GM21447 (cell line): ENCODE measurements around the gene TRAM2.

Source experiments
- ATAC-seq: cut with Tn5 transposase; IDR thresholded peaks from one replicate; pipeline ENCODE4 v1.9.1; 2021; ENCODE audit not compliant: unreplicated experiment

Gene TRAM2

DNA sequence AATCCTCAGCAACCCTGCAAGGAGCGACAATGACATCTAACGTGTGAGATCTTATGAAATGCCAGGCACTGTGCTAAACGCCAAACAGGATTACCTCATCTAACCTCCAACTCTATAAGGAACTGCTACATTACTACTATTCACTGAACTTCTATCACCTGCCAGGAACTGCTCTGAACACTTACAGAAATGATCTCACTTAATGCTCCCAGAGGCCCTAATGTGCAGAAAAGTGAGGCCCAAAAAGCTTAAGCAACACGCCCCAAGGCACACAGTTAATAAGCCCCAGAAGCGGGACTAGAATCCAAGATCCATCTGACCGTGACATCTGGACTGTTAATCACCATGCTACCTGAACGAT lies 28.5 kb downstream of the TRAM2 start:
- ATAC-seq = no peak

DNA sequence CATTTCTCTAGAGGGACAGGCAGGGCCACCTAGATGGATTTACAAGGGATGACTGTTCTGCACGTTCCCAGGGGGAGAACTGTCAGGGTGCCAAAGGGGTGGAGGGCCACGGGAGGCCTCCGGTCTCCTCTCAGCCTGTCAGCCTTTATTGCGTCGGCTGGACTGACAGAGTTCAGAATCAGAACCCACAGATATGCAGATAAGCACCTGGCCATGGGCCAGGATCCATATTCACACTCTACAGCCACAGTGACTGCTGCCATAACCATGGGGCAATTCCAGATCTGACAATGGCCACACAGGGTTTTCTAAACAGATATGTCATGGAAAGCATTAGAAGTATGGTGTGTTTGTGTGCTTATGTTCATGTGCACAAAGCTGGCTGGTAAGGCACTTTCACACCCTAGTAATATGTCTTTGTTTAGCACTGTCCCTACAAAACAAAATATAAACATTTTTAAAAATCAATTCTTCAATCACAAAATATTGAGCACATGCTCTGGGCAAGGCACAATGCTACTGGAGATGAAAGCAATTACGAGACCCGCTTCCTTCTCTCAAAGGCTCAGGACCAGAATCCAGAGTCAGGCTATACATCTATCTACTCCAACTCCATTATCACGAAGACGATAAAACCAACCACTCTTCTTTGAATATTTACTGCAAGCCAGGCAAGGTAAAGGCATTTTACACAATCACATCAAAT lies 29.1 kb downstream of the TRAM2 start:
- ATAC-seq = no peak

GRCh38 chr6:52546678-52547077 lies 30.2 kb downstream of the TRAM2 start:
- peak; percentile 89 for ATAC-seq

GRCh38 chr6:52546192-52546591 lies 30.7 kb downstream of the TRAM2 start:
- ATAC-seq = no peak

DNA sequence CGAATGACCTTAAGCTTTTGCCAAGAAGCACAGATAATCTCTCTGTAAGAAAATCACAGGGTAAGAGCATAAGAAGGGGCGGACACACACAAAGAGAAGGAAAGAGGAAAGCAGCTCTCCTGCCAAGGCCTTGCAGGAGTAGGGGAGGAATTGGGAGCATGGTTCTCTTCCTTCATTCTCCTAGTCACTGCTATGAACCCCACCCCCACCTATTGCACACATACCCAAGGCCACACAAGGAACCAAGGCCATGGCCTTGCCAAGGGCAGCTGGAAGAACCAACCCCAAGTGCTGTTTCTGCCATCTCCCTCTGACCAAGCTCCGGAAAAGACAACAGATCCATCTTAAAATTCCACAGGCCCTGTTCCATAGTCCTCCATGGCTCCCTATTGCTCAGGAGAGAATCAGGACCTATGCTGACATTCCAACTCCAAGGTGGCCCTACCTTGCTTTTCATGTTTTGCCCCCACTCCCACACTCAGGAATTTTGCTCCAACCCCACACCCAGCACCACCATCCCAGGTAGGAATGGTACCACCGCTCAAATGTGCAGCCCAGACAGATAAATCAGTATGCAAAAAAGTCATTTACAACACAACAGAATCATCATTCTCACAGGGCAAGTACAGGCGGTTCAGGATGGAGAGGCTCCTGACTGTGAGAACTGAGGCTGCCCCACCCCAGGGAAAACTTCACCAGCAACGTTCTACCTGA lies 31.3 kb downstream of the TRAM2 start:
- no peak for ATAC-seq

GRCh38 chr6:52544602-52545405 lies 32.1 kb downstream of the TRAM2 start:
- ATAC-seq = no peak

DNA sequence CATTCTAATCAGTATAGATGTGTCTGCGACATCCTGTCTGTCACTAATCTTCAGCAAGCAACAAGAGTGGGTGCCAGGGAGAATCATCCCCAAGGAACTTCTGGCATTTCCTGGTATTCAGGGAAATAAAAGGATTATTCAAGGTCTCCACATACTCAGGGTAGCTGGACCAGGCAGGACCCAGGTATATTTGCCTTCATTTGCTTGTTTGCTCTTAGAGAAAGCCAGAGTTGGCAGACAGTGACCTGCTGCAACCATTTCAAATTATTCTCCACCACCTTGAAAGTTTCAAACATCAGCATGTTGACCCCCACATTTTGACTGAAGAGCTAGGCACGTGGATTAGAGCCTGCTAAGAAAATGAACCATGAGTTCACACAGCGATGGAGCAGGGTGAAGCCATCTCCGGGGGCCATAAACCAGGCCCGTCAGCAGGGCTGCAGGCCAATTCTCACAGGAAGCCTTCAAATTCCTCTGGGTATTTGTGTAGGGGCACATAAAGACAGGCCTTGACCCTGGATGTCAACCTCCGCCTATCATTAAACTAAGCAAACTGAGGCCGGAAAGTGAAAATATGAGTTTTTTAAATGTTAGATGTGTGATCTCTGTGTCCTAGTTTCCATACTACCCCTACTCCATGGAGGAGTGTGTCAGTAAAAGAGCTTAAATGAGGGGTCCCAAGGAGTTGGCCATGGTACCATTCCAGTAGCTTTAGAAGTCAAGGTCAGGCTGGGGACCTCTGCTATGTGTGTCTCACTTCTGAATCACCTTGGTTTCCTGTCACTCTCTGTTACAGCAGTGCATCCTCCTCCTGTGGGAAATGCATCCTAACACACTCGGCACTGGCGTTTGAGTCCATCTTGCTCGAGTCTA lies 32.9 kb downstream of the TRAM2 start:
- ATAC-seq = no peak

DNA sequence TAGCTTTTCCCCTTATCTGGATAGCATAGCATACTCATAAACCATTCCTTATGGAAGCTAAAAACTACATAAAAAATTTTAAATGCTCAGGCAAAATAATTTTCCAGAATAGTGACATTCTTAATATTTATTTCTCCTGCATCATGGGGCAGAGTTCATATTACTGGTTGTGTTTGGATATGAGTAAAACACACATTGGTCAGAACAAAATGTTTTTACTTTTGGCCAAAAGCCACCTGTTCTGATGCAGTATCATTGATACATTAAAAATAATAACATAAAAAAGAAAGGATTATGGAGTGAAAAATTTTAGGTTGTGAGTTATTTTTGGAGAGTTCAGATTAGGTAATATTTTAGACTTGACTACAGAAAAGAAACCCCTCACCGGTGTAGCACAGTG lies 33.6 kb downstream of the TRAM2 start:
- no peak for ATAC-seq

DNA sequence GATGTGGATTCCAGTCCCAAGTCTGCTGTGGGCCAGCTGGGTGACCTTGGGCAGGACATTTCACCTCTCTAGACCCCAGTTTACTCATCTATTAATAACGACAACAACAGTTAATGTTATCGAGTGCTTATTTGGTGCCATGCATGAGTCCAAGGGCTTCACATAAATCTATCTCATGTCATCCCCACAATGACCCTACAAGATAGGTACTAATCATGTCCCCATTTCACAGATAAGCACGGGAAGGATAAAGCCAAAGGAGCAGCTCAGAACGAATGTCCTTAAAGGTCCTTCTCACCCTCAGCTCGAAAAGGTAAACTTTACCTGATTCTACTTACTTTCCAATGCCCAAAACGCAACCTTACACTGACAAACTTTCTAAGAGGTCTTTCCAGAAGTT lies 35.7 kb downstream of the TRAM2 start:
- ATAC-seq = no peak

- no peak for ATAC-seq
These were observed 36.5 kb downstream of the TRAM2 start for GRCh38 chr6:52540286-52540902.

DNA sequence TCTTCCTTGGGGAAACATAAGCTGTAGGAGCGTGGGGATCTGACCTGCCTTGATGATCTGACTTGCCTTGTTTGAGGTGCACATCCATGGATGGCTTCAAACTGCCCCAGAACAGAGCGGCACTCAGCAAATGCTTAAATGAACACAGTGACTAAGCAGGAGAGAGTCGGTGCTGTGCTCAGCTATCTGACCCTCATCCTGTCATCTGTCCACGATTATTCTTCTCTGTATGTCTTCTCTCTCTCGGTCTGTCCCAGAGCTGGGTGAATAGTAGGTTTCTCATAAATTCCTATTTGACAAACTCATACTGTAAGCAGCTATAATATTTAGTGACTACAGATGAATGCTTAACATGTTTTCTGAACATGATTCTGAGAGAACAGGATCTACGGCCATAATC lies 37.3 kb downstream of the TRAM2 start:
- no peak for ATAC-seq

DNA sequence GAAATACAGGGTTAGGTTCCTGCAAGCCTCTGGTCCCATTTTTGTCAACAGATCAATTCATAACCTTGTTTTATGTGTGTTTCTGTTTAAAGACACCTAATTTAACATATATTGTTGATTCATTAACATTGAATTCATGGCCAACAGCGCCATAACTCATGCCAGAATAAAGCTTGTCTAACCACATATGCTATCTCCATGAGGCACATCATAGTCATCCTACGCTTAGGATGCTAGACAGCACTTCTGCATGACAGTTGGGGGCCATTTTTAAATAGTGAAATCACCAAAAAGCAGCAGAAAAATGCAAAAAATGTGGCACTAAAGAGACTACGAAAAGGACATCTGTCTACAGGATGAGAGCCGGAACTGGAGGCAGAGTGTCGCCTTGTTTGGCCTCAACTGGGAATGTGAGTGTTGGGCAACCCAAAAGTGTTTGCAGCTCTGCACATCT lies 37.9 kb downstream of the TRAM2 start:
- ATAC-seq = no peak

GRCh38 chr6:52538252-52538900 lies 38.5 kb downstream of the TRAM2 start:
- no peak for ATAC-seq

GRCh38 chr6:52537001-52537753 lies 39.7 kb downstream of the TRAM2 start:
- ATAC-seq = peak; percentile 74

DNA sequence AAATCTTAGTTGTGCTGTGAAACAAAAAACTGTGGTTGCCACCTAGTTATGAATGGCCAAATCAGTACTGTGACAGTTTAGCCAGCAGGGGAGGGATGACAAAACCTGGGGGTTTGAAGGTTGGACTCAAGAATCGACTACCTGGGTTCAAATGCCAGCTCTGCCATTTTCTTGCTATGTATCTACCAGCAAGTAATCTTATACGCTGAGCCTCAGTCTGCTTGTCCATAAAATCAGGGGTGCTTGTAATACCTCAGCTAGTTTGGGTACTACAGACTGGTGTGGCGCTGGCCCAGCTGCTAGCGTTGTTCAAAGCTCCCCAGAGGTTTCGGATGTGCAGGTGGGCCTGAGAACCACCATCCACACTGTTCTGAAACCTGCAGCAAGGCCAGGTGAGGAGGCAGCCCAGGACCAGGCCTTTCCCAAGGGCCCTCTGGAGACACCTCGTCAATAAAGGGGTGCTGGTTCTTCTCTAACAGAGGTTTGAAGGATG lies 40.4 kb downstream of the TRAM2 start:
- peak; percentile 21 for ATAC-seq

- ATAC-seq = peak; percentile 8
These were observed 41.0 kb downstream of the TRAM2 start for GRCh38 chr6:52535711-52536423.

DNA sequence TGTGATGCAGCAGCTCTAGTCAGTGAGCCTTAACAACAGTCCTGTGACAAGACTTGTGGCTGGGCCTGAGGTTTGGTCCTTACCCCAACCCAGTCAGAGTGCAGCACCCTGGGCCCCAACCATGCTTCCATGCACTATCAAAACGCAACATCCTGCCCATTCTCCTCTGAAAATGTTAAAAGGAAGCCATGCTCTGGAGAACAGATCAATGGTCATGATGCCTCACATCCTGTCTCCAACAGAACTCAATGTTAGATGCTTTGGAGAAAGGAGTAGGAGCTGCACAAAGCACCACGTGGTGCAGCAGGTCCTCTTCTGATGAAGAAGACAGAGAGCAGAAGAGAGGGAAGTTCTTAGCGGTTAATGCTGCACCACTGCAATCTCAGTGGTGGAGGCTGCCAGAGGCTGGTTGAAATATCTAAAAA lies 41.9 kb downstream of the TRAM2 start:
- ATAC-seq = peak; percentile 25

DNA sequence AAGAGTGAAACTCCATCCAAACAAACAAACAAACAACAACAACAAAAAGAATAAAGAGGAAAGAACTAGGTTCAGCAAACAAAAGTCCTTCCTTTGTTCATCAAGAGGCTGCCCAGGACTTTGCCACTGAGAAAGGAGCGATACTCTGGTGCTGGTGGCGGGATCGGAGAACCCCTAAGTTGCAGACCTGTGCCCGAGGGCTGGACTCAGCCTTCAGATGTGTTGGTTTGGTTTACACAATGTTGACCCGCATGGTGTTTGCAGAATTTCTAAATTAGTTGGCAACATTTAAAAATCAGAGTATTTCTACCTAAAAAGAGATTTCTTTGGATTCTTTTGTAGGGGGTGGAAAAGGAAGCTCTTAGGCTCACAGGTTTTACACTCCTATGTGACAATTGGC lies 42.5 kb downstream of the TRAM2 start:
- ATAC-seq = no peak
